OCI-LY7 (cell line): ENCODE measurements around the gene HIP1R. TPM values are rescaled to one million over a fixed set of nuclear protein-coding genes. Genes with fewer than 3 reads are reported as not detected.

Source experiments
- BruUV-seq: library from RNA; stranded (reverse); fragments of 400-500 nt; replicated peaks from 2 replicates; lab custom pipeline; 2021; lab: Mats Ljungman, UMichigan
- CTCF ChIA-PET: fragments of 300-600 bp; sonication (Branson Sonifier 250); formaldehyde crosslinking; loops from one replicate; lab custom pipeline; 2022; ENCODE audit warnings: antibody characterized with exemption; ENCODE audit not compliant: unreplicated experiment; lab: Charles Lee
- POLR2A ChIA-PET: fragments of 300-600 bp; sonication (Branson Sonifier 250); formaldehyde crosslinking; loops from one replicate; lab custom pipeline; 2022; ENCODE audit warnings: antibody characterized with exemption; lab: Charles Lee
- DNase-seq: peaks from one replicate; pipeline ENCODE4 v3.0.0-alpha.2; 2015; ENCODE audit warnings: low spot score
- H2AFZ ChIP-seq: fragments of 200-600 bp; sonication (generic), shearing (Covaris generic); 2 replicates; pipeline ENCODE4 v1.6.1; 2014; ENCODE audit warnings: mild to moderate bottlenecking, antibody characterized with exemption, low read length, moderate library complexity
- H3K27ac ChIP-seq: fragments of 200-600 bp; sonication (generic); 2 replicates; pipeline ENCODE4 v1.5.1; 2014; ENCODE audit warnings: mixed run types, low read depth, mild to moderate bottlenecking, moderate library complexity, low read length, inconsistent platforms; ENCODE audit not compliant: poor library complexity, severe bottlenecking
- H3K36me3 ChIP-seq: fragments of 200-600 bp; sonication (generic); 2 replicates; pipeline ENCODE4 v1.6.1; 2014; ENCODE audit warnings: mild to moderate bottlenecking, antibody characterized with exemption, low read length, moderate library complexity, mixed read lengths; ENCODE audit not compliant: insufficient read depth
- H3K4me1 ChIP-seq: fragments of 200-600 bp; sonication (generic); 2 replicates; pipeline ENCODE4 v1.5.1; 2014; ENCODE audit warnings: mild to moderate bottlenecking, low read length; ENCODE audit not compliant: insufficient read depth, poor library complexity, severe bottlenecking
- H3K4me2 ChIP-seq: fragments of 200-600 bp; sonication (generic); 2 replicates; pipeline ENCODE4 v1.6.1; 2014; ENCODE audit warnings: mild to moderate bottlenecking, low read length
- H3K4me3 ChIP-seq: fragments of 200-600 bp; sonication (generic); 2 replicates; pipeline ENCODE4 v1.5.1; 2014; ENCODE audit warnings: mild to moderate bottlenecking, low read depth, low read length; ENCODE audit not compliant: poor library complexity, severe bottlenecking
- H3K79me2 ChIP-seq: fragments of 200-600 bp; sonication (generic); 2 replicates; pipeline ENCODE4 v1.6.1; 2016; ENCODE audit warnings: low read depth, mild to moderate bottlenecking, low read length, moderate library complexity, mixed read lengths; ENCODE audit not compliant: insufficient read depth
- H3K9me2 ChIP-seq: fragments of 200-600 bp; sonication (generic); 2 replicates; pipeline ENCODE4 v1.6.1; 2016; ENCODE audit warnings: mild to moderate bottlenecking, low read length, mixed read lengths; ENCODE audit not compliant: insufficient read depth
- H3K9me3 ChIP-seq: fragments of 200-600 bp; sonication (generic); 2 replicates; pipeline ENCODE4 v1.6.1; 2014; ENCODE audit warnings: mild to moderate bottlenecking, mixed run types, low read length, mixed read lengths
- H4K20me1 ChIP-seq: fragments of 200-600 bp; sonication (generic); 2 replicates; pipeline ENCODE4 v1.6.1; 2014; ENCODE audit warnings: mild to moderate bottlenecking, antibody characterized with exemption, low read length, moderate library complexity, mixed read lengths; ENCODE audit not compliant: insufficient read depth
- EZH2phosphoT487 ChIP-seq: fragments of 200-600 bp; sonication (generic); IDR thresholded peaks from 2 replicates; pipeline ENCODE4 v1.6.1; 2018; ENCODE audit warnings: low read depth, borderline replicate concordance, mild to moderate bottlenecking, mixed run types, antibody characterized with exemption, low read length, moderate library complexity, mixed read lengths
- intact Hi-C: fragments of 100-400 bp; cut with micrococcal nuclease; formaldehyde crosslinking; loops from one replicate; pipeline ENCODE4 v1.10.0; 2022; ENCODE audit not compliant: unreplicated experiment
- total RNA-seq, 2 experiments: library from RNA; depleted of rRNA in 1 of 2; stranded (reverse); fragments of >200 nt in 1 of 2; shearing (Covaris generic) in 1 of 2; gene quantifications; 2 replicates each; pipeline ENCODE4 v1.2.3, GENCODE V29; 2014 to 2022
- TF ChIP-seq, protein P1 (sequence below): fragments of 200-600 bp; sonication (generic); conservative IDR thresholded peaks from 2 replicates; pipeline ENCODE4 v1.5.1; 2014; ENCODE audit warnings: mild to moderate bottlenecking, antibody characterized with exemption, low read length, moderate library complexity, mixed read lengths

Gene HIP1R
- total RNA-seq, 2 experiments from 2014 or later: 56.5 to 66.4 TPM

GRCh38 chr12:122870163-122870842 is 35.0 kb downstream of the HIP1R start:
- no peak overlapping the region for H2AFZ ChIP-seq
- BruUV-seq: no TSS peak
- H3K9me3 ChIP-seq: no peaks in the 10 kb centered on the region
- no peak overlapping the region for H3K27ac ChIP-seq
- no peaks in the 10 kb centered on the region for H3K79me2 ChIP-seq
- intact Hi-C loops: no loop called here
- H3K4me2 ChIP-seq: peak overlapping the region; percentile 85
- POLR2A ChIA-PET: interaction anchor here (0.6 to 2.0 kb wide), 5 partner anchors 11 to 198 kb away, joined by 3 to 9 read pairs (median 4); partner anchors contain the start of gene ABCB9
- no peaks in the 10 kb centered on the region for H3K9me2 ChIP-seq
- TF ChIP-seq, protein P1, sequence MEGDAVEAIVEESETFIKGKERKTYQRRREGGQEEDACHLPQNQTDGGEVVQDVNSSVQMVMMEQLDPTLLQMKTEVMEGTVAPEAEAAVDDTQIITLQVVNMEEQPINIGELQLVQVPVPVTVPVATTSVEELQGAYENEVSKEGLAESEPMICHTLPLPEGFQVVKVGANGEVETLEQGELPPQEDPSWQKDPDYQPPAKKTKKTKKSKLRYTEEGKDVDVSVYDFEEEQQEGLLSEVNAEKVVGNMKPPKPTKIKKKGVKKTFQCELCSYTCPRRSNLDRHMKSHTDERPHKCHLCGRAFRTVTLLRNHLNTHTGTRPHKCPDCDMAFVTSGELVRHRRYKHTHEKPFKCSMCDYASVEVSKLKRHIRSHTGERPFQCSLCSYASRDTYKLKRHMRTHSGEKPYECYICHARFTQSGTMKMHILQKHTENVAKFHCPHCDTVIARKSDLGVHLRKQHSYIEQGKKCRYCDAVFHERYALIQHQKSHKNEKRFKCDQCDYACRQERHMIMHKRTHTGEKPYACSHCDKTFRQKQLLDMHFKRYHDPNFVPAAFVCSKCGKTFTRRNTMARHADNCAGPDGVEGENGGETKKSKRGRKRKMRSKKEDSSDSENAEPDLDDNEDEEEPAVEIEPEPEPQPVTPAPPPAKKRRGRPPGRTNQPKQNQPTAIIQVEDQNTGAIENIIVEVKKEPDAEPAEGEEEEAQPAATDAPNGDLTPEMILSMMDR: no peak
- TF ChIP-seq EZH2phosphoT487: no peak
- H4K20me1 ChIP-seq: no peaks in the 10 kb centered on the region
- H3K4me3 ChIP-seq: no peak overlapping the region
- peaks cover 60% of the 10 kb centered on the region for H3K4me1 ChIP-seq
- CTCF ChIA-PET: interaction anchor here (0.6 to 1.5 kb wide), 4 partner anchors 10 to 101 kb away, joined by 3 to 5 read pairs (median 4); no protein-coding TSS in a partner anchor
- H3K36me3 ChIP-seq: no peaks in the 10 kb centered on the region
- DNase-seq: no peak

DNA sequence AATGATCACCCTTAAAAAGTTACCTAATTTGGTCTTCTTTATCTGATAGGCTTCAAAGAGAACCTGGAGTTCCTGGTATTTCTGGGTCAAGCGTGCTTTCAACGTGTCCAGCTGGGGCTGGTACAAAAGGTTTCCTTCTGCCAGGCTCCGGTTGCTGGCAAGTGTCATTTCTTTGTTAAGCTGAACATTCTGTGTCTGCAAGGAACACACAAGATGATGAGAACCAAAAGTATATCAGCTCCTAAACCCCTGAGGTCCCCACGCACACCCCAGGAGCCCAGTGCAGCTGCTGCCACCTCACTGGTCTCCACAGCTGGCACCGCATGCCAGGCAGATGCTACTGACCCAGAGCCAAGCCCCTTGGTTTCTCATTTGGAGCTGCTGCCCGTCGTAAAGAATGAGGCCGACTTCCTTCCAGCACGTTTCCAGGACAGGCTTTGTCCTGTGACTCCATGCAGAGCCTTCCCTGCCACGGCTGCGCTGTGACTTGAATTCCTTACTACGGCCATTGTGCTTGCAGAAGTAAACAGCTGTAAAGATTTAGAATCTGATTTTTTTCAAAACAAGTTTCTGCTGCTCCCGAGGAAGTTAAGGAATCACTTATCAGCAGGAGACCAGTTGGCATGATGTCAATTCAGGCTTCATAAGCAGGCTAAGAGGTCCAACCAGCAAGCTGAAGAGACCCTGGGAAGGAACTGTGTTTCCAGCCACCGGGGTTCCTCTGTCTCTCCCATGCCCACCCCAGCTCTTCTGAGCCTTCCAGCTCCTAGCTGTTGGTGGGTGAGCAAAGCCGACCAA is 35.8 kb downstream of the HIP1R start:
- DNase-seq: no peak
- ChIA-PET POLR2A (interaction anchor here (0.6 to 2.0 kb wide), 10 partner anchors 10 to 197 kb away, joined by 3 to 9 read pairs (median 4); partner anchors contain the start of genes ABCB9 and OGFOD2), CTCF (interaction anchor here (0.6 to 1.5 kb wide), 4 partner anchors 11 to 17 kb away, joined by 3 to 5 read pairs (median 4); no protein-coding TSS in a partner anchor)
- Histone ChIP-seq H3K9me3 (no peaks in the 10 kb centered on the region), H3K79me2 (no peaks in the 10 kb centered on the region), H4K20me1 (no peaks in the 10 kb centered on the region), H2AFZ (peak overlapping the region; percentile 80), H3K4me2 (peak overlapping the region; percentile 85), H3K9me2 (no peaks in the 10 kb centered on the region), H3K4me1 (peaks cover 60% of the 10 kb centered on the region), H3K4me3 (peak overlapping the region; percentile 67), H3K36me3 (no peaks in the 10 kb centered on the region), H3K27ac (peak overlapping the region; percentile 52)
- BruUV-seq: no TSS peak
- TF ChIP-seq, protein P1: no peak
- no peak for TF ChIP-seq EZH2phosphoT487
- intact Hi-C loops: no loop called here
